Activated naive CD4-positive, alpha-beta T cell treated with anti-CD3 and anti-CD28 coated beads, Interleukin-2, amount 50 U/mL, for 72 hours (primary cell): ENCODE results near the gene ZDHHC1. TPM values are rescaled to one million over a fixed set of nuclear protein-coding genes. Genes with fewer than 3 reads are reported as not detected.
A peak's percentile ranks its signal among the peaks of the same experiment; 100 is the strongest.

ENCODE experiments used
- ATAC-seq, 2 donors: fragments of 150-1000 bp; cut with Tn5 transposase; 2 replicates each; pipeline ENCODE4 v1.10.0; 2021; ENCODE audit warnings: mild to moderate bottlenecking in 2 of 2, moderate library complexity in 2 of 2
- DNase-seq, 2 donors: peaks; one replicate each; pipeline ENCODE4 v3.0.0; 2021 to 2022; ENCODE audit warnings: low spot score in 2 of 2
- H3K27ac Mint-ChIP-seq, 2 donors: one replicate each; pipeline ENCODE4 v1.8.0; 2022; ENCODE audit warnings: mild to moderate bottlenecking in 2 of 2, mixed read lengths in 2 of 2
- H3K36me3 Mint-ChIP-seq, 2 donors: one replicate each; pipeline ENCODE4 v1.8.0; 2022; ENCODE audit warnings: mixed read lengths in 2 of 2
- H3K9me3 Mint-ChIP-seq, 2 donors: one replicate each; pipeline ENCODE4 v1.8.0; 2022; ENCODE audit warnings: mixed read lengths in 2 of 2
- total RNA-seq, 2 donors: library from RNA; stranded (reverse); gene quantifications; one replicate each; pipeline ENCODE4 v1.2.3, GENCODE V29; 2022

ZDHHC1 gene
- total RNA-seq: 1 to 10 TPM in 1 of 2 donors, under 1 TPM in 1; 0.23 to 2.4 TPM

- DNase-seq (peak; percentile 68 to 76), ATAC-seq (peak; percentile 92 to 96)
- peak within 1 kb of the TSS; percentile 58 to 75 for H3K27ac Mint-ChIP-seq
- H3K9me3 Mint-ChIP-seq: no peaks in the 10 kb centered on the region
- H3K36me3 Mint-ChIP-seq: peaks cover 0 to 5% of the 10 kb centered on the region in 2 donors
These were observed at the start of gene ZDHHC1 for GRCh38 chr16:67415872-67416793. Gene ZDHHC1, minus strand, starts transcription at chr16:67416477. Its CDS starts 8,702 bp downstream, at chr16:67407775.

GRCh38 chr16:67464565-67464964 is 48.3 kb upstream of the ZDHHC1 start:
- ATAC-seq: no peak
- H3K9me3 Mint-ChIP-seq: no peaks in the 10 kb centered on the region

GRCh38 chr16:67463691-67464090 is 47.4 kb upstream of the ZDHHC1 start:
- Mint-ChIP-seq H3K27ac (peak overlapping the region in 1 of 2 donors; percentile 67), H3K36me3 (no peaks in the 10 kb centered on the region), H3K9me3 (no peaks in the 10 kb centered on the region)
- DNase-seq: no peak
- no peak for ATAC-seq

More at GRCh38 chr16:67464565-67464964, 48.3 kb upstream of the ZDHHC1 start:
- no peak for DNase-seq
- H3K36me3 Mint-ChIP-seq: no peaks in the 10 kb centered on the region
- no peak overlapping the region for H3K27ac Mint-ChIP-seq

- no peaks in the 10 kb centered on the region for H3K9me3 Mint-ChIP-seq
- H3K27ac Mint-ChIP-seq: peak overlapping the region in 1 of 2 donors; percentile 67
- no peaks in the 10 kb centered on the region for H3K36me3 Mint-ChIP-seq
- no peak for ATAC-seq
- no peak for DNase-seq
These were observed 46.8 kb upstream of the ZDHHC1 start for GRCh38 chr16:67463059-67463458.

- H3K9me3 Mint-ChIP-seq: no peaks in the 10 kb centered on the region
- ATAC-seq (no peak), DNase-seq (no peak)
- peak overlapping the region in 1 of 2 donors; percentile 50 for H3K27ac Mint-ChIP-seq
- no peaks in the 10 kb centered on the region for H3K36me3 Mint-ChIP-seq
These were observed 46.0 kb upstream of the ZDHHC1 start for GRCh38 chr16:67462279-67462655.

- no peak for ATAC-seq
- H3K9me3 Mint-ChIP-seq: no peaks in the 10 kb centered on the region
- no peaks in the 10 kb centered on the region for H3K36me3 Mint-ChIP-seq
- peak overlapping the region in 1 of 2 donors; percentile 53 for H3K27ac Mint-ChIP-seq
- DNase-seq: no peak
These were observed 45.5 kb upstream of the ZDHHC1 start for GRCh38 chr16:67461600-67462278.

GRCh38 chr16:67460961-67461360 is 44.7 kb upstream of the ZDHHC1 start:
- DNase-seq (no peak), ATAC-seq (no peak)
- H3K27ac Mint-ChIP-seq: peak overlapping the region in 1 of 2 donors; percentile 44
- H3K36me3 Mint-ChIP-seq: no peaks in the 10 kb centered on the region
- no peaks in the 10 kb centered on the region for H3K9me3 Mint-ChIP-seq

GRCh38 chr16:67460168-67460567 is 43.9 kb upstream of the ZDHHC1 start:
- H3K36me3 Mint-ChIP-seq: no peaks in the 10 kb centered on the region

GRCh38 chr16:67459861-67460150 is 43.5 kb upstream of the ZDHHC1 start:
- Mint-ChIP-seq H3K27ac (no peak overlapping the region), H3K9me3 (no peaks in the 10 kb centered on the region), H3K36me3 (no peaks in the 10 kb centered on the region)
- DNase-seq (no peak), ATAC-seq (no peak)

More at GRCh38 chr16:67460168-67460567, 43.9 kb upstream of the ZDHHC1 start:
- no peaks in the 10 kb centered on the region for H3K9me3 Mint-ChIP-seq
- no peak for ATAC-seq
- no peak for DNase-seq
- no peak overlapping the region for H3K27ac Mint-ChIP-seq

GRCh38 chr16:67459066-67459860 is 43.0 kb upstream of the ZDHHC1 start:
- no peaks in the 10 kb centered on the region for H3K9me3 Mint-ChIP-seq
- H3K36me3 Mint-ChIP-seq: no peaks in the 10 kb centered on the region
- no peak for ATAC-seq
- peak overlapping the region; percentile 75 to 83 for H3K27ac Mint-ChIP-seq
- DNase-seq: no peak

GRCh38 chr16:67458121-67458641 is 41.9 kb upstream of the ZDHHC1 start:
- ATAC-seq: no peak
- no peaks in the 10 kb centered on the region for H3K9me3 Mint-ChIP-seq
- H3K27ac Mint-ChIP-seq: peak overlapping the region; percentile 60 to 83
- no peak for DNase-seq
- H3K36me3 Mint-ChIP-seq: no peaks in the 10 kb centered on the region

- peak overlapping the region in 1 of 2 donors; percentile 13 for H3K27ac Mint-ChIP-seq
These were observed 41.3 kb upstream of the ZDHHC1 start for GRCh38 chr16:67457611-67458010.

GRCh38 chr16:67456391-67457081 is 40.3 kb upstream of the ZDHHC1 start:
- ATAC-seq: no peak
- Mint-ChIP-seq H3K36me3 (no peaks in the 10 kb centered on the region), H3K27ac (peak overlapping the region; percentile 13 to 26), H3K9me3 (no peaks in the 10 kb centered on the region)
- DNase-seq: no peak

More at GRCh38 chr16:67457611-67458010, 41.3 kb upstream of the ZDHHC1 start:
- ATAC-seq: no peak
- Mint-ChIP-seq H3K36me3 (no peaks in the 10 kb centered on the region), H3K9me3 (no peaks in the 10 kb centered on the region)
- no peak for DNase-seq

GRCh38 chr16:67454852-67455251 is 38.6 kb upstream of the ZDHHC1 start:
- no peak for DNase-seq
- Mint-ChIP-seq H3K9me3 (no peaks in the 10 kb centered on the region), H3K27ac (peak overlapping the region in 1 of 2 donors; percentile 50), H3K36me3 (no peaks in the 10 kb centered on the region)
- ATAC-seq: no peak

GRCh38 chr16:67454104-67454503 is 37.8 kb upstream of the ZDHHC1 start:
- Mint-ChIP-seq H3K36me3 (no peaks in the 10 kb centered on the region), H3K9me3 (no peaks in the 10 kb centered on the region), H3K27ac (peak overlapping the region; percentile 18 to 50)
- ATAC-seq (no peak), DNase-seq (no peak)
